OCI-M1 (cell line): ENCODE measurements around the gene TTLL8.
"Not testable (repeated sequence)": the region's sequence is repeated elsewhere in the genome, so short reads cannot be mapped to it uniquely, and the experiment has no call there.

ENCODE experiments used
- DNase-seq: peaks from one replicate; lab custom pipeline; 2025; lab: John Stamatoyannopoulos, UW

Gene TTLL8

DNA sequence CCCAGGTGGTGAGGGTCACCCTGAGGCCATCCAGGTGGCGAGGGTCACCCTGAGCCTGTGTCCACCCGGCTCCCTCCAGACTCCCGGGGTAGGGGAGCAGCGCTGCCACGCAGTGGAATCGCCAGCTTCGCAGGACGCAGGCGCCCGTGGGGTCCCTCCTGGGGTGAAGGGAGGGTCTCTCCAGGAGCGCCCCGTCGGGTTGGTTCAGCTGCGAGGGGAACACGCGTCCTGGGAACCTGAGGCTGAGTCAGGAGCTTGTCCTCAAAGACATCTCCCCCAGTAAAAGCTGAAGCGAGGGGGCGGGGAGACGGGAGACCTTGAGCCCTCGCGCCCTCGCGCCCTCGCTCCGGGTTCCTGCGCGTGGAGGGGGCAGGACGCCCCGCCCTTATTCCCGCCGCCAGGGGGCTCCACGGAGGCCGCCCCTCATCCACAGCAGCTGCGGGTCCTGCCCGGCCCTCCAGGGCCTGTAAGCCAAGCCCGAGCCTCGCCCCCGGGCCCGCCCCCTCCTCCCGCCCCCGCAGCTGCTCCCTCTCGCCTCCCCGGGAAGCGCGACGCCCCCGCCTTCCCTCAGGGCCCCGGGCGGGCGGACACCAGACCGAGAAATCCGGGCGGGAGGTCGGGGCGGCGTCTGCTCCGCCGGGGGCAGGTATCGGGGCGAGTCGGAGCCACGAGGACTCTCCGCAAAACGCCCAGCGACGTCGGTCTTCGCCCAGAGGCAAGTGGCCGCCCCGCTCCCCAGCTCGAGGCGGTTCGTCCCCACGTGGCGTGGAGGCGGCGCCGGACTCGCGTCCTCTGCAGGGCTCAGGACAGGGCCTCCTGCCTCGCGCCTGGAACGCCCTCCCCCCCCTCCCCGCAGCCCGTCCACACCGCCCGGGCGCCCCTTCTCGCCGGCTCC lies 74.7 kb downstream of the TTLL8 start:
- no peak for DNase-seq

DNA sequence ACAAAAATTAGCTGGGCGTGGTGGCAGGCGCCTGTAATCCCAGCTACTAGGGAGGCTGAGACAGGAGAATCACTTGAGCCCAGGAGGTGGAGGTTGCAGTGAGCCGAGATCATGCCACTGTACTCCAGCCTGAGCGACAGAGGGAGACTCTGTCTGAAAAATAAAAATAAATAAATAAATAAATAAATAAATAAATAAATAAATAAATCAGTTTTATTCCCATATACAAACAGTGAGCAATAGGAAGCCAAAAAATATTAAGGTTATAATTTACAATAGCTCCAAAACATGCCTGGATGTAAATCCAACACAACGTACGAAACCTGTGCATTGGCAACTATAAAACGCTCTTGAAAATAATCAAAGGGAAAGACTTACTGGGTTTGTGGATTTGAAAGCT lies 76.3 kb downstream of the TTLL8 start:
- not testable (repeated sequence) for DNase-seq

DNA sequence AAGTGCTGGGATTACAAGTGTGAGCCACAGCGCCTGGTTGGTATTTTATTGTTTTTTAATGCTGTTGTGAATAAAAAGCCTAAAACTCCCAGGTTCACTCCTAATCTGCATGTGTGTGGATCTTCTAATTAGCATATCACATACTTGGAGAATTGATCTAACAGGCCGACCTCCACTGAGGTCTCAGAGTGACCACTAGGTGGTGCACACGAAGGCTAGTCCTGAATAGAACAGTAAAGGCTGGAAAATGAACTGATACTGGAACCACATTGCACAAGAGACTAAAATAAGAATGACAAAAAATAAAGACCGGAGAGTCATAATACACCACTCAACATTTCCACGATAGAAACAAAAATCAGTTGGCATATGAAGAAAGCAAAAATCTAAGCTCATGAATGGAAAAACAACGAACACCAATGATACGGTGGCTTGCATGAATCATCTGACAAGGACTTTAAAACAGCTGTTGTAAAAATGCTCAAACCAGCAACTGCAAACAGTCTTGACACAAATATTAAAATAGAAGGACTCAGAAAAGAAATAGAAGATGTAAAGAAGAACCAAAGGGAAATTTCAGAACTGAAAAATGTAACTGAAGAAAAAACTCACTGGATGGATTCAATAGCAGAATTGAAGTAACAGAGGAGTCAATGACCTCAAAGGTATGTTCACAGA lies 78.4 kb downstream of the TTLL8 start:
- peak; percentile 75 for DNase-seq

- no peak for DNase-seq
Observed at GRCh38 chr22:49977578-49977977, 80.5 kb downstream of the TTLL8 start.

DNA sequence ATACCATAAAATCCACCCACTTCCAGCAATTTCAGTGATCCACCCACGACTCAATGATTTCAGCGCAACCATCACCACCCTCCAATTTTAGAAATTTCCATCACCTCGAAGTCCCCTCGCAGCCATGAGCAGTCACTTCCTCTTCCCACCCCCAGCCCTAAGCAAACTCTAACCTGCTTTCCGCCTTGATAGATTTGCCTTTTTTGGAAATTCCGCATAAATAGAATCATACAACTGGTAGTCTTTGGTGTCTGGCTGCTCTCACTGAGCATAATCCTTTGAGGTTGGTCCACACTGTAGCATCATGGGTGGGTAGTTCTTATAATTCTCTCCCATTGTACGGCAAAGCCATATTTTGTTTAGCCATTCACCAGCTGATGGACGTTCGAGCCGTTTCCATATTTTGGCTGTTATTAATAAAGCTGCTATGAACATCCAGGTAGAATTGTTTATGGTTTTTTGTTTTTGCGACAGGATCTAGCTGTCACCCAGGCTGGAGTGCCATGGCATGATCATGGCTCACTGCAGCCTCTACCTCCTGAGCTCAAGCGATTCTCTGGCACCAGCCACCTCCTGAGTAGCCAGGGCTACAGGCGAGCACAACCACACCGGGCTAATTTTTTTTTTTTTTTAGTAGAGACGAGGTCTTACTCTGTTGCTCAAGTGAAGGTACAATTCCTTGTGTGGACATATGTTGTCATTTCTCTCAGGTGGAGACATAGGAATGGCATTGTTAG lies 81.5 kb downstream of the TTLL8 start:
- DNase-seq, result peak; percentile 80

DNA sequence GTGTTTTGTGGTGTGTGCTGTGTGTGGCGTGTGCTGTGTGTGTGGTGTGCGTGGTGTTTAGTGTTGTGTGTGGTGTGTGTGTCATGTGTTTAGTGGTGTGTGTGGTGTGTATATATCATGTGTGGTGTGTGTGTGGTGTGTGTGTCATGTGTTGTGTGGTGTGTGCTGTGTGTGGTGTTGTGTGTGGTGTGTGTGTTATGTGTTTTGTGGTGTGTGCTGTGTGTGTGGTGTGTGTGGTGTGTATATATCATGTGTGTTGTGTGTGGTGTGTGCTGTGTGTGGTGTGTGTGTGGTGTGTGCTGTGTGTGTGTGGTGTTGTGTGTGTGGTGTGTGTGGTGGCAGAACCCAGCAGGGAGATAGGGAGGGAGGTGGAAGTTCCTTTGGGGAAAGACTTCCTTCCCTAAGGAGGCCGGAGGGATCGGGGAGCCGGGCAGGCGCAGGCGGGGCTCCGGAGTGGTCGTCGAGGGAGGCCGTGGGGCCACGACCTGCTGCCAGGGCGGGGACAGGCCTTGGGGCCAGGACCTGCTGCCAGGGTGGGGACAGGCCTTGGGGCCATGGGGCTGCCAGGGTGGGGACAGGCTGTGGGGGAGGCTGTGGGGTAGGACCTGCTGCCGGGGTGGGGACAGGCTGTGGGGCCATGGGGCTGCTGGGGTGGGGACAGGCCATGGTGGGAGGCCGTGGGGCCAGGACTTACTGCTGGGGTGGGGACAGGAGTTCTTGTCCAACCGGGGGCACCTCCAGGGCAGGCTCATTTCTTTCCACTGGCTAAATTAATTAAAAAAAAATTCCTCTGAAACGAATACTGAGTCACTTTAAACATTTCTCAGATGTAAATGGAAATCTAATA lies 82.3 kb downstream of the TTLL8 start:
- peak; percentile 75 for DNase-seq

DNA sequence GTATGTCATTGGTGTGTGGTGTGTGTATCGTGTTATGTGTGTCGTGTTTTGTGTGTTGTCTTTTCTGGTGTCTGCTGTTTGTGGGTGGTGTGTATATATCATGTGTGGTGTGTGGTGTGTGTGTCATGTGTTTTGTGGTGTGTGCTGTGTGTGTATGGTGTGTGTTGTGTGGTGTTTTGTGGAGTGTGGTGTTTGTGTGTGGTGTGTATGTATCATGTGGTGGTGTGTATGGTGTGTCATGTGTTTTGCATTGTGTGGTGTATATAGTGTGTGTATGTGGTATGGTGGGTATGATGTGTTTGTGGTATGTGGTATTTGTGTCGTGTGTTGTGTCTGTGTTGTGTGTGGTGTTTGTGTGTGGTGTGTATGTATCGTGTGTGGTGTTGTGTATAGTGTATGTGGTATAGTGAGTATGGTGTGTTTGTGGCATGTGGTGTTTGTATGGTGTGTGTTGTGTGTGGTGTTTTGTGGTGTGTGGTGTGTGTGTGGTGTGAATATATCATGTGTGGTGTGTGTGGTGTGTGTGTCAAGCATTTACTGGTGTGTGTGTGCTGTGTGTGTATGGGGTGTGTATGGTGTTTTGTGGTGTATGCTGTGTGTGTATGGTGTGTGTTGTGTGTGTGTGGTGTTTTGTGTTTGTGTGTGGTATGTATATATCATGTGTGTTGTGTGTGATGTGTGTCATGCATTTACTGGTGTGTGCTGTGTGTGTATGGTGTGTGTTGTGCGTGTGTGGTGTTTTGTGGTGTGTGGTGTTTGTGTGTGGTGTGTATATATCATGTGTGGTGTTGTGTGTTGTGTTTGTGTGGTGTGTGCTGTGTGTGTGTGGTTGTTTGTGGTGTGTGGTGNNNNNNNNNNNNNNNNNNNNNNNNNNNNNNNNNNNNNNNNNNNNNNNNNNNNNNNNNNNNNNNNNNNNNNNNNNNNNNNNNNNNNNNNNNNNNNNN lies 84.8 kb downstream of the TTLL8 start:
- DNase-seq, result no peak

GRCh38 chr22:49972163-49973017 lies 85.7 kb downstream of the TTLL8 start:
- DNase-seq, result no peak

- DNase-seq, result peak; percentile 75
Observed at GRCh38 chr22:49971232-49972162, 86.6 kb downstream of the TTLL8 start.

GRCh38 chr22:49970528-49971231 lies 87.4 kb downstream of the TTLL8 start:
- DNase-seq, result peak; percentile 97

GRCh38 chr22:49969751-49970527 lies 88.2 kb downstream of the TTLL8 start:
- no peak for DNase-seq

DNA sequence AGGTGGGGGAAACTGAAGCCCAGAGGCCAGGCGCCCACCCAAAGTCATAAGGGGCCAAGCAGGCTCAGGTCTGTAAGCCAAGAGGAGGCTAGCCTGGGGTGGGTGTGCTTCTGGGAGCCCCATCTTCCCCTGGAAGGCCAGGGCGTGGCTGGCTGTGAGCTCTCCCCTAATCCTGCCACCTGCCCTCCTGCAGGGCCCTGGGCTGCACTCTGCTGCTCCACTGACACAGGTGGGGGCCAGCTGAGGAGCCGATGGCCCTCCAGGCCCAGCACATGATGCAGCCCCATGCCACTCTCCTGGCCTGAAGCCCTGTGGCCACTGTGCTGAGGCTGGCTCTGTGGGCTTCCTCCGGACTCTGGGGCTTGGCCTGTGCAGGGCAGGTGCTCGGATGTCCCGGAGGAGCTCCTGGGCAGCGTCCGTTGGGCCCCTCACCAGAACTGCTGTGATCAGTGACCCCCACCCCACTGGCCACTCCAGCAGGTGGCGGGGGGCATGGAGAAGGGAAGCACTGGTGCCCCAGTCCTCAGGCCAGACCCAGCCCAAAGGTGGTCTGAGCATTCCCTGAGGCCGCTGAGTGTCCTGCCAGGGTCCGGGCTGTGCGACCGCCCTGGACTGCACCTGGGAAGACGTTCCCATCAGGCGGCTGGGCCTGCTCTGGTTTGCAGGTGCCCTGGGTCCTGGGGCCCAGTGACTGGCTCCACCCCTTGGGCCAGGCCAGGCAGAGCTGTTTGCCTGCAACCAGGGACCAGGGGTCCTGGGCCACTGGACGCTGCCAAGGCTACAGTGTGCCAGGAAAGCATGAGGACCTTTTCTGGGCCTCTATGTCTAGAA lies 89.1 kb downstream of the TTLL8 start:
- DNase-seq, result no peak
